KBM-7 (cell line): ENCODE measurements around the gene PARP8.
"Not testable (repeated sequence)": the region's sequence is repeated elsewhere in the genome, so short reads cannot be mapped to it uniquely, and the experiment has no call there.

ENCODE experiments used
- DNase-seq: peaks from one replicate; pipeline ENCODE4 v3.0.0-alpha.2; 2015
- in situ Hi-C: fragments of 300-500 bp; cut with MboI; formaldehyde crosslinking; loops from 2 replicates; pipeline ENCODE4 v1.14.3; 2020; ENCODE audit warnings: low sequenced_read_pairs, low pct_unique_long_range_greater_than_20kb, mixed read lengths

PARP8 gene

DNA sequence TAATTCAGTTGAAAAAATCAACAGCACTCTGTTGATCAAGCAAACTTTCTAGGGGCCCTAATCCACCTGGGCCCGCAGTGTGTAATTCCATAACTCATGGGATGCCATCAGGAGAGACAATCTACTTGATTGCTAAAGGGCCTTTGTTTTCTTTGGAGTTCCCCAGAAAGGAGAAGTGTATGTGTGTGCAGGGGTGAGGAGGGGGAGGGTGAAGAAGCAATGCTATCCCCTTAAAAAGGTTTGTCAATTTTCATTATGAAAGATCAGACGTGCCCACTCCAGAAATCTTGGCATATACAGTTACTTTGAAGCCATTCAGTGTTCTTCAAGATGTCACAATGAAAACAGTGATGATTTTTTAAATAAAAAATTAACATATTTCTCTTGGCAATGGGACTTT is 6.2 kb downstream of the PARP8 start:
- in situ Hi-C loops = no loop called here
- peak; percentile 49 for DNase-seq

DNA sequence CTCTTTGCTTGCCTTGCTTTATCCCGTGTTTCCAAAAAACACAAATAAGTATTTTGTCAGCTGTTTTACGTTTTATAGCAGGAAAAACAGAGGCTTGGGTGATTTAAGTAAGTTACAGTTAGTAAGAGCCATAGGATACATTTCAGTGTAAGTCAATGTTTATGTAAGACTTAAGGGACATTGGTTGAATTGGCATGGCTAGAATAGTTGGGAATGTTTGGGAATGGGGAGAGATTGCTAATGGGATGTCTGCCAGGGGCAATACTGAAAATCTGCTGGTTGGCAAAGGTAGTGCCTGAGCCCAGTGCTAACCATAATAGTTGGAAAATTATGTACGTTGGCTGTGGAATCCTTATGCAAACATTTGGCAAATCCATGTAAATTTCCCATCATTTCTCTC is 7.0 kb downstream of the PARP8 start:
- in situ Hi-C loops, DNase-seq: not testable (repeated sequence)

DNA sequence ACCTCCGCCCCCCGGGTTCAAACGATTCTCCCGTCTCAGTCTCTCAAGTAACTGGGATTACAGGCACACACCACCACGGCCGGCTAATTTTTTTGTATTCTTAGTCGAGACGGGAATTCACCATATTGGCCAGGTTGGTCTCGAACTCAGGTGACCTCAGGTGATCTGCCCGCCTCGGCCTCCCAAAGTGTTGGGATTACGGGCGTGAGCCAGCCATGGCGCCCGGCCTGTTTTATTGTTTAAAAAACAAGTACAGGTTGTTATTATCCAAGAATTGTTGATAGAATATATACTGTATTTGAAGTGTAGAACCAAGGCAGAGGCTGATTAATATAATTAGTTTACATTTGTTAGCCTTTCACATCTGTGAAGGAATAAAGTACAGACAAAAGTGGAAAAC is 8.9 kb downstream of the PARP8 start:
- in situ Hi-C loops = no loop called here
- no peak for DNase-seq

DNA sequence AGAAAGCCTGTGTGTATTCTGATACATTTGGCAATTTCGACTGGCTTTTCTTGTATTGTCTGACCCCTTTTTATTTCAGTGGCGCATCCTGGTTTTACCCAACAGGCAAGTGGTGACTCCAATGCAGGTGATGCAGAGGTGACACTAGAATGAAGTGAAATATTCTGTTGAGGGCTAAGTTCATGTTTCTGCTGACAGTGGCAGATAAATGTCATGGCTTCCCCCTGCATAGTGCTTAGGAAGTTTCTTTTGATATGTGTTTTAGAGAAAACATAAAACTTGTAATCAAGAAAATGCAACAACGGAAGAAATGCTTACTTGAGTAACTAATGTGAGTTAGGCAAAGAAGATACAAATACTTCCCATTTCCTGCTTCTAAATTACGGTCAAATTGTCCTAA is 13.1 kb downstream of the PARP8 start:
- in situ Hi-C loops = not testable (repeated sequence)

DNA sequence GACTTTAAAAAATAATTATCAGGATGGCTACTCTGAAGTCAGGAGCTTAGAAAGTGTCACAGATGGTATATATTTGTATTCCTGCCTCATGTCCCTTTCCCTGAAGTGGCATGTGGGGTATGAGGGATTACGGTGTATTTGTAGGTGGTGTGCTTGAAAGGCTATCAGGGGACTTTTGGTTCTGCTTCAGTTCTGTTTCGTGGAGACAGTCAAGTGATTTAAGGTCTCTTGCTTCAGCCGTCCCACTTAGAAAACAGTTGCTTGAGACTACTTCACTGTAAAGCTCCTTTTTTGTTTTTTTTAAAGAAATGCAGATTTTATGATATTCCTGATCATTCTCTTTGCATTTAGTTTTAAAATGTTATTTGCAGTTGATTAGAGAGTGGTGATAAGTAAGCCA is 18.3 kb downstream of the PARP8 start:
- in situ Hi-C loops = no loop called here
- no peak for DNase-seq

More for the DNA sequence above, 13.1 kb downstream of the PARP8 start:
- not testable (repeated sequence) for DNase-seq

DNA sequence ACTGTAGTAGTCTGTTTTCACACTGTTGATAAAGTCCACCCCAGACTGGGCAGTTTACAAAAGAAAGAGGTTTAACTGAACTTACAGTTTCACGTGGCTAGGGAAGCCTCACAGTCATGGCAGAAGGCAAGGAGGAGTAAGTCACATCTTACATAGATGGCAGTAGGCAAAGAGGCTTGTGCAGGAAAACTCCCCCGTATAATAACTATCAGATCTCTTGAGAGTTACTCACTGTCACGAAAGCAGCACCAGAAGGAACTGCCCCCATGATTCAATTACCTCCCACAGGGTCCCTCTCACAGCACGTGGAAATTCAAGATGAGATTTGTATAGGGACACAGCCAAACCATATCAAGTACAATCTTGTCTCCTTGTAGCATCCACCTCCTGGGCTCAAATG is 21.1 kb downstream of the PARP8 start:
- in situ Hi-C loops = no loop called here
- DNase-seq = no peak

DNA sequence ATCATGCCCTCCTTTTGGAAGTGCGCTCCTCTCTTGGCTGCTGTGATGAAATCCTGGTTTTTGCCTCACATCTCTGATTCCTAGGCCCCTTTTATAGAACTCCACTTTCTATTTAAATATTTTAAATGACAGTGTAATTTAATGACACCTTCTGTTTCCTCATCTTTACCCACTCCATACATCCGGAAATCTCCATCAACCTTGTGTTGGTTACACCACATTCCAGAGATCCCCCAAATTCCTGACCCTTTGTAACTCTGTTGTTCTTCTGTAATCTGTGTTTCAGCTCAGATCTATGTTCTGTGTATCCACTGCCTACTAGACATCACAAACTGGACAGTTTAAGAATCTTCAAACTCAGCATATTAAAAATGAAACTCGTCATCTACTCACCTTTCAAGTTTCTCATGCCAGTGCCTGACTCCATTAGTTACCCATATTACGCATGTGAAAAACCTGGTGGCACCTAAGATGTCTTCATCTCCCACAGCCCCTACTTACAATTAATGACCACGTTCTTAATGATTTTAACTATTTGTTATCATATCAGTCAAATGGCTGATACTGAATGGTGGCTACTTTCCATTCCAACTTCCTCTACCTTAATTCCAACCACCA is 25.1 kb downstream of the PARP8 start:
- in situ Hi-C loops = no loop called here
- DNase-seq = no peak

DNA sequence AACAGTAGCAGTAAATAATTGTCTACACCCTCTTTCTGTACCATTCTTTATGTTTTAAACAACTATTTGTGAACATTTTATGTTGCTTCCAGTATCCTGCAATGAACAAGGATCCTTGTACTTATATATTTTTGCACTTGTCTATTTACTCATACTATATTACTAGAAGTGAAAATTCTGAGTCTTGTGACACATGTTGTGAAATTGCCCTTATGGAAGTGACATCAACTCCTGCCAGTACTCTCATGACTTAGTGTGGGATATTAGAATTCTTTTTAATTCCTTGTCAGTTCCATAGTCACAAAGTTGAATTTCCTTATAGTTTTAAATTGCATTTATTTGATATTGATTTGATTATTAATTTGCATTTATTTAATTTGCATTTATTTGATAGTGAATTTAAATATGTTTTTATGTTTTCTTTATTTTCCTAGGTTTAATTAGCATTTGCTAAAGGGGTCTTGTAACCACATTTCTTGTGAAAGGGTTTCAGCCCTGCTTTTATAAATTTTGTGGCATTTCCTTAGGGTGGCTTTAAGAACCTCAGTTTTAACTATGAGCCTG is 27.7 kb downstream of the PARP8 start:
- no peak for DNase-seq
- in situ Hi-C loops = no loop called here

DNA sequence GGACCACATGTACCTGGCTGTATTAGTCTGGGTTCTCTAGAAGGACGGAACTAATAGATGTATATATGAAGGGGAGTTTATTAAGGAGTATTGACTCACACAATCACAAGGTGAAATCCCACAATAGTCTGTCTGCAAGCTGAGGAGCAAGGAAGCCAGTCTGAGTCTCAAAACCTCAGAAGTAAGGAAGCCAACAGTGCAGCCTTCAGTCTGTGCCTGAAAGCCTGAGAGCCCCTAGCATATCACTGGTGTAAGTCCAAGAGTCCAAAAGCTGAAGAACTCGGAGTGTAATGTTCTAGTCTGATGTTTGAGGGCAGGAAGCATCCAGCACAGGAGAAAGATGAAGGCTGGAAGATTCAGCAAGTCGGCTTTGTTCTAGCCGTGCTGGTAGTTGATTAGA is 28.2 kb downstream of the PARP8 start:
- in situ Hi-C loops, DNase-seq: not testable (repeated sequence)

DNA sequence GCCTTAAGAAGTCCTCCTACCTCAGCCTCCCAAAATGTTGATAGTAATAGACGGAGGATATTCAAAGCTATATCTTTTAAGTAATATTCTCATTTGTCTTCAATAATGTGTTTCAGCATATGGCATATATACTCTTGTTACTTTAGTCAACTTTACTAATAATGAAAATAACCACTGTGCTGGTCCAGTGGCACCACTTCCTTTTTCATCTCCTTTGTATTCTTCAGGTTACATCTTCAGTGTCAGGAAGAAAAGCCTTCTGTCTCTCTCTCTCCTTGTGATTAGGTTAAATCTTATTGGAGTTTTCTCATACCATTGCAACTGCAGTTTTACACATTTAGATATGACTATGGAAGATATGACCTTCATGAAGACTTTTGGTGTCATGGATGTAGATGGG is 31.3 kb downstream of the PARP8 start:
- no peak for DNase-seq
- in situ Hi-C loops = no loop called here

DNA sequence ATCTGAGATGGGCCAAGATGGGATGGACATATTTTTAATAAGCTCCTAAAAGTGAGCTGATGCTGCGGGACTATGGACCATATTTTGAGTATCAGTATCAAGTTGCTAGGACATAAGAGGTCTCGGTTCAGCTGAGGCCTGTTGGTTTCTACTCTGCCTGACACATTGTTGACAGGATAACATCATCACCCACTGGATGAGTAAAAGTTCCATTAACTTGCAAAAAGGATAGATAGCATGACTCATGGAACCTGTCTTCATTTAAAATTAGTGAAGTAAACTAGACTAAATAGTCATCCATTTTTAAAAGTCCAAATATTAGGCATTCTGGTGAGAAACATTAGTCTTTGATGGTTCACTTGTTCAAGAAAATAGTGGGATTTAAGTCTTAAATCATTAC is 33.3 kb downstream of the PARP8 start:
- in situ Hi-C loops = no loop called here
- DNase-seq = no peak

DNA sequence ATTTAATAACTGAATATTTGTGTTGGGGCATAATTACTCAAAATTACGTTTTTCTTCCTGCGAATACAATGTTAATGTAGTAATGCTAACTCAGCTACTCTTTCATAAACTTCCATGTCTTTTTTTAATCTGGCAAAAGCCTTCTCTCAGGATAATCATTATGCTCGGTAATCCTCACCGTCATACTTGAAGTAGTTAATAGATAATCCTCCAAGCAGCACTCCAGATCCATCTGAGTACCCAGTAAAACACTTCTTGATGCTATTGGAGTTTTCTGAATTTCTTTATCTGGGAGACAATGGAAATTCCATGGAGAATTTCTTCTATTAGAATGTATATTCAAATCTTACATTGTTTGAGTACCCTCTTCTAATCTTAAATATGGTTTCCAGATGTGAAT is 34.3 kb downstream of the PARP8 start:
- in situ Hi-C loops = no loop called here

DNA sequence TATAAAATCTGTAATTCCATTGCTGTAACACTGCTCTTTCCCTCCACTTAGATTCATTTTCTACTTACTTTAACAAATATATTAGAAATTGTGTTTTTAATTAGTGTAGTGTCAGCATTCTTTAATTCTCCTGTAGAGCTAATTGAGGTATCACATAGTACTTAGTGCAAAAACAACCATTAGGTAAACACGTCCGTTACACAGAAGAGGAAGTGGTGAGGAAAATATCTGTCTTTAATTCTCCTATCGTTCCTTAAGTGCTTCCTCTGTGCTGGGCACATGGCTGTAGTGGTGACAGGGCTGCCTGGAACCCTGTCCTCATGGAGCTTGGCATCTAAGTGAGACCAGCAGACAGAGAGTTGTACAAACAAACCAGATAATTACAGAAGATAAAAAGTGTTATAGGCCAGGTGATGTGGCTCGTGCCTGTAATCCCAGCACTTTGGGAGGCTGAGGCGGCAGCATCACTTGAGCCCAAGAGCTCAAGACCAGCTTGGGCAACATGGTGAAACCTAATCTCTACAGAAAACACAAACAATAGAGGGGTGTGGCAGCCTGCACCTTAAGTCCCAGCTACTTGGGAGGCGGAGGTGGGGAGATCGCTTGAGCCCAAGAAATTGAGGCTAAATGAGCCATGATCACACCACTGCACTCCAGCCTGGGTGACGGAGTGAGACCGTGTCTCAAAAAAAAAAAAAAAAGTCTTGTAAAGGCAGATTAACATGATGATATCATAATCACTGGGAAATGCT is 36.4 kb downstream of the PARP8 start:
- DNase-seq = peak; percentile 64
- in situ Hi-C loops = no loop called here

More for the DNA sequence above, 34.3 kb downstream of the PARP8 start:
- no peak for DNase-seq

DNA sequence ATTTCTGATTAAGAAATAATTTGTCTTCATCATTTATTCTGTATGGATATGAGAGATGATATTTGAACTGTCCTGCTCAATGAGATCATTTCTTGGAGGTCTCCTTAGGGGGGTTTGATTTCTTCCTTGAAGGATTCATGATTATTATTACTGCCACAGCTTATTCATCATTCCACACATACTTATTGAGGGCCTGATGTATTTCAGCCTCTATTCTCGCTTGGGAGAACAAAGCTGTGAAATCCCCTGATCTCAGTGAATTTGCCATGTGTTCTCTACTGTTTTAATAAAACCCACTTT is 36.9 kb downstream of the PARP8 start:
- in situ Hi-C loops = no loop called here
- no peak for DNase-seq

DNA sequence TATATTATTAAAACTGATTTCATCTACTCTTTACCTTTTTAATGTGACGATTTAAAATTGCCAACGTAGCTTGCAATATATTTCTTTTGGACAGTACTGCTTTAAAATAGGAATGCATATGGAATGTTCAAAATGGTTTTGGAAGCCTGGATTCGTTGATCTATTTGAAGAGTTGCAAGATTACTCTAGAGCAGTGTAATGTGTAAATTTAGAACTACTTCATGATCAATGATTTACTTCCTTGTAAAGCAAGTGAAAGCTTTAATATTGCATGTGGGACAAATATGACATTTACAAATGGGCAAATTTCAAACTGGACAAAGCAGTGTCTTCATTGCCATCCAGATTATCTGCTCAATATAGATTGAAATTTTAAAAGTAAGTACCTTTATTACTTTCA is 38.3 kb downstream of the PARP8 start:
- DNase-seq = no peak
- in situ Hi-C loops = no loop called here

DNA sequence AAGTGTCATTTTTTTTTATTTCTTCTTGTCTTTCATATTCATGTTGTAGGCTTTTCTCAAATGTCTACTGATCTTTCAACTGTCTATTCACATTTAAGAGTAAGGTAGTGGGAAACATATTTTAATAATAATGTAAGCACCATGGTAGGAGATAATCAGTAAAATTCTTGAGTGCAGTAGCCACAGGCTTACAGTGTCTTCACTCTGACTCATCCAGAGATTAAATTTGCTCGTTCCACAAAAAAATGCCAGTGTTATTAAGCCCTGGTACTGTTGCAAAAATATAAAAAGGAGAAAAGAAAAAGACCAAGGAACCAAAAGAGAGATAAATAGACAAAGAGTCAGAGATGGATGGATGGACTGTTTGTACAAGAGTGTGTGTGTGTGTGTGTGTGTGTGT is 43.0 kb downstream of the PARP8 start:
- in situ Hi-C loops = no loop called here
- DNase-seq = no peak

DNA sequence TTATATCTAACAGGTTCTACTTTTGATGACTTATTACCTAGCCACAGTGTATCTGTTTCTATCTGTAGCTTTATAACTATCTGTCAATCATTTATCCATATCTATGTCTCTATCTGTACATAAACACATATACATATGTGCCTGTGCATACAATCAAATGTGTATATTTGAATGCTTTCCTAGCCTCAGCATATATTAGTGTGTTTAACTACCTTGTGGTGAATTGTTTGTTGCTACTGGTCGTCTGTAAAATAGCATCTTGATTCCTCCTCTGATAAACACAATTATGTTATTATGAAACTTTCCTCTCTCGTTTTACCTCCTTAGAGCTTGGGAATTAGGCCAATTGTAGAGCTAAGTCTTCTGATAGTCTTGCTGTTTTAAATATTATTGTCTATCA is 44.4 kb downstream of the PARP8 start:
- DNase-seq = no peak
- in situ Hi-C loops = no loop called here

DNA sequence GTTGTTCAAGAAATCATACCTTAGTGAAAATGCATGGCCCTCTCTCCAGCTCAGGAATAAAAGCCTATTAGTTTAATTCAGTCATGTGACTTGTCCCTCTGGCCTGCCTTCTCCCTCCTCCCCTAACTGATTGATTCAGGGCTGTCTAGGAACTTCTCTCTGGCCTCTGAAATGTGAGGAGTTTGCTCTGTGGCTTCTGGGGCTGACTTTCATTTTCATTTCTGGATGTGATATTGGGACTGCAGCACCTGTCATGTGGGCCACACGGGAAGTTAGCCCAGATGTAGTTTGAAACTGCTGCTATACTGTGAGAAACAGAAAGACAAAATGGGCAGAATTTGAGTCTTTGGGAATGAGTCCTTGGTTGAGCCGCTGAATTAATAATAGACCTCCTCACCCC is 44.8 kb downstream of the PARP8 start:
- in situ Hi-C loops = no loop called here
- peak; percentile 86 for DNase-seq

DNA sequence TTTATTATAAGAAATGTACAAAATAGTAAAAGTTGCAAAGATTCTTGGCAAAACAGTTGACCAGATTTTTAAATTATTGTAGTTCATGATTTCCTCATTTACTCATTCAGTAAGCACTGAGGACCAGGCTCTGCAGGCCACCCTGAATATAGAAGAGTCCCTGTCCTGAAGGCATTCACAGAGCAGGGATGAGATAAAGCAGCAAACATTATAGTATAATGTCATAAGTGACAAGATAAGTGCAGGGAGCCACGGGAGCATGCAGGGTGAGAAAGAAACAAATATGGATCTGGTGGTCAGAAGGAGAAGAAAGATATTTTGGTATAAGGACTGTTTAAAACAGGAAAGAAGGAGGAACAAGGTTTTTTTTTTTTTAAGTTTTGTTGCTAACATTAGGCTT is 46.0 kb downstream of the PARP8 start:
- in situ Hi-C loops = no loop called here
- DNase-seq = no peak

DNA sequence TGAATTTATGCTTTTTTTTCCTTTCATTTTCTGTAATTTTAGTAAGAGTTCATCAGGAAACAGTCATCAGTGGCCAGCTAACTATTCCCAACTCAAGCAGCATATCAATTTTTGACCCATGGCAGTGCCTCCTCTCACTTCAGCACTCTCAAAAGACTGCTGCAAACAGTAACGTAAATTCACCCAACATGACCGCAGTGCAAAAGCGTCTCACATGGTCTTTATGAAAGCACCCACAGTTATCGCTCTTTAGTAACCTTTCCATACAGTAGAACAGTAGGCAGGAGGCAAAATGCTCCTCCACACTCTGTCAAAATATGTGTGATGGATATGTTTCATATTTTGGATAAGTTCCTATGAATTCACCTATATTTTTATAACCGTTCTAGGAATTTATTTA is 48.6 kb downstream of the PARP8 start:
- DNase-seq = peak; percentile 61
- in situ Hi-C loops = no loop called here

DNA sequence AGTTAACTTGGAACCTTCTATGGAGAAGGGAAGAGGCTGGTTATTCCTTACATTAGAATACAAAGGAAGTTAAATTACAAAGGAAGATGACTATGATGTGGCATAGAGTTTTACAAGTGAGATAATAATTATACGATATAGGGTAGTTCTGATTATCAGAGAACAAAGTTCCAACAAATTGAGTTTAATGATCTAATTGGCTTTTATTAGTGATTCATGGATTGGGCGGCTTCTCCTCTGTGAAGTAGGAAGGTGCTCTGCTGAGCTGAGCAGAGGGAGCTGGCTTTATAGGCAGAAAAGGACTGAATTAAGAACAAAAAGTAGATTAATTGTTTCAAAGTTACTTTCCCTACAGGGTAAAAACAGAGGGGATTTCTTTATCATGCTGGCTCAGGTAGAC is 49.7 kb downstream of the PARP8 start:
- in situ Hi-C loops = no loop called here
- DNase-seq = no peak
